Glomerular visceral epithelial cell (primary cell): ENCODE results near the gene KLK11.
"Not testable (repeated sequence)": the region's sequence is repeated elsewhere in the genome, so short reads cannot be mapped to it uniquely, and the experiment has no call there.

Source experiments
- DNase-seq: peaks from one replicate; pipeline ENCODE4 v3.0.0-alpha.2; 2016; ENCODE audit errors: extremely low spot score

The KLK11 gene

GRCh38 chr19:51003316-51003715 is 23.1 kb downstream of the KLK11 start:
- DNase-seq = no peak

DNA sequence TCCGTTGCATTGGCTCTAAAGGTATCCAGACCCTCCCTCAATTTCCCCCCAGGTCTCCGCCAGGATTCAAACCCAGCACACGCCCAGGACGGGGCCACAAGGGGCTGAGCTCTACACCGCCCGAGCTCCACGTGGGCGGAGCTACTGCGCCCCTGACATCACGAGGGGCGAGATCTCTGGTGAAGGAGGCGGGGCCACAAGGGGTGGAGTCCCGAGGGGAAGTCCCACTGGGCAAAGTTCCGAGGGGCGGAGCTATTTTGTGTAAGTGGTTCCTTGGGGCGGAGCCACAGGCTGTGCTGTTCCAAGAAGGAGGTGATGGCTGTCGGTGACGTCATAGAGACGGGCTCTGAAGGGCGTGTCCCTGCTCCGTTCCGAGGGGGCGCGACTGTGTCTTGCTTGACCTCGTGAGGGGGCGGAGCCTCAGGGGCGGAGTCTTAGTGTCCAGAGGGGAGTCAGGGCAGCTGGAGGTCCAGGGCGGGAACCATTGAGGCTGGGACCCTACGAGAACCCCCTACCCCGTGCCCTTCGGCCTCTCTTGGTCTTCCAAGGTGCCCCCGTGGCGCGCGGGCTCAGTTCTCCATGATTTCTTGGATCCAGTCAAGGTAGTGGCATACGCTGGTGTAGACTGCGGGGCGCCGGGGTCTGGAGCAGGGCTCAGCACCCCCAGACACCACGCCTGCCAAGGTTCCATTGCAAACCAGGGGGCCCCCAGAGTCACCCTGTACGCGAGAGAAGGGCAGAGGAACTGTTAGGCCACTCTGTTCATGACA is 23.7 kb downstream of the KLK11 start:
- DNase-seq = no peak

GRCh38 chr19:51002089-51002532 is 24.3 kb downstream of the KLK11 start:
- DNase-seq = no peak

DNA sequence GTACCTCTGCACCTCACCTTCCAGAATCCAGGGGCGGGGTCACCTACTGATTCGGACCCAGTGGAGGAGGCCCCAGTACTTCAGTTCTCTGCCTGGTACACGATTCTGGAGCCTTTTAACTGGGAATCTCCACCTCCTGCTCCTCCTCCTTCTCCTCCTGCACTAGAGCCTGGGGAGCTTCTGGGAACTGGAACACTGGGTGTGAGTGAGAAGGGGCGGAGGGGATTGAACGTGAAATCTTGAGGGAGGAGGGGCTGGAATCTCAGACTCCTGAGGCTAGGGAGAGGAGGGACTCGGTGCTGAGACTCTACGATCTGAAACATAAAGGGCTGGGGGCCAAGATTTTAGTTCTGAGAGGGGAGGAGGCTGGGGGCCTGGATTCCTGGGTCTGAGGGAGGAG is 24.9 kb downstream of the KLK11 start, which contains the start of gene KLK8:
Gene KLK8, minus strand, starts transcription at position 90 of the 400 bp plus-strand sequence. CDS start 437 bp downstream, outside the sequence.
- DNase-seq = no peak

DNA sequence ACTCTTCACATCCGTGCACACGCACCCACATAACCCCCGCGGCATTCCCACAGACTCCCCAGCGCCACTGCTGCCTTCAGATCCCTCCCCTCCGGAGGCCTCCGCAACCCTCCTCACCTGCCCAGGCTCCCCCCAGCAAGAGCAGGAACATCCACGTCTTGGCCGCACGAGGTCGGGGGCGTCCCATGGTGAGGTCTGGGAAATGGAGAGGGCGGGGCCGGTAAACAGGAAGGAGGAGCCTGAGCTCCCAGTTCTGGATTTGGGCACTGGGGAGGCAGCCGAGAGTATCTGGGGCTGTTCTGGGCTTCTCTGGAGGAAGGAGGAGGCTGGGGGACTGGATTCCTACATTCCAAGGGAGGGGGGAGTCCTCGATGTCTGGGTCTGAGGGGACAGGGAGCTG is 25.4 kb downstream of the KLK11 start:
- DNase-seq = no peak

DNA sequence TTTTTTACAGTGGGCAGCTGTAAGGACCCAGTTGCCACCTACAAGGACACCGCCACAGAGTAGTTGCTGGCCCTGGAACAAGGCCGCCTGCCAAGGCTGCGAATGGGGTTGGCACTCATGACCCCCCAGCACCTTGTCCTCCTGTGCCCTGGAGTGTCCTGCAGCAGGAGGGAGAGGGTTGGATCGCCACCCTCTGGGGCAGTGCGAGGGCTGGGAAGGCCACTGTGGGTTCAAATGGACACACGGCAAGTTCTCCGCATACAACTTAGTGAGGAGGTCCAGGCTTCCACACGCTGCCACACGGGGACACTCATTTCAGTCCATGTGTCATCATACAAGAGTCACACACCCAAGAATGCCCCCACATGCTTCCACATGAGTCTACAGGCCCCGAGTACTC is 26.0 kb downstream of the KLK11 start:
- DNase-seq = no peak

- DNase-seq = no peak
Observed at GRCh38 chr19:50998686-50999085, 27.7 kb downstream of the KLK11 start.

DNA sequence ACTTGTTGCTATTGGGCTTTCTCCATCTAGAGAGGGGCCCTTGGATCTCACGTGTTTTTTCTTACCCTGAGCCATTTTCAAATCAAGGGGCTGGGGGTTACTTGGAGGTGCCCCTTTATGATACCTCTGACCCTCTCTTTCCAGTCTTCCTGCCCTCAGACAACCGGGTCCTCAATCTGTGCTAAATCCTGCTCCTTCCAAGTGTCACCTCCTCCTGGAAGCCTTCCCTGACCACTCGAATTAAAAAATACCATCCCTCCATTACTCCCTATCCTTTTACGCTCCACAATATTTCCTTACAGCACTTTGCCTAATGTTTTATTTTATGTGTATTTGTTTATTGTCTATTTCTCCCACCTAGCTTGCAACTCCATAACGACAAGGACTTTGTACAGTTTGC is 28.4 kb downstream of the KLK11 start:
- DNase-seq = no peak

DNA sequence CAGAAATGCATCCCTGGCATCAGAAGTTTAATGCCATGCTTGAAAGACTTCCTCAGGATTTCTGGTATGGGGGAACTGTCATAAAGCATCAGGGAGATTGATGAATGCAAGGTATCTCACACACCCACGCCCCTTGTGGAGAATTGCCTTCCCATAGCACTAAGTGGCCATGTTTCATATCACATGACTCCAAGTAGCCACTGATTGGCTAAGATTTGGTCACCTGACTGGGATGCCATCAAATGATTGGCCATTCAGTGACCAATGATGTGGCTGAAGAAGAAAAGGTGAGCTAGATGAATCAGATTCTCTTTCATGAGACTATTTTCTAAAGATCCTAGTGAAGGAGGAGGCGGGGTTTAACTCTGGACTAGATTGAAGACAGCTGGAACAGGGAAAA is 32.3 kb downstream of the KLK11 start:
- DNase-seq = no peak

DNA sequence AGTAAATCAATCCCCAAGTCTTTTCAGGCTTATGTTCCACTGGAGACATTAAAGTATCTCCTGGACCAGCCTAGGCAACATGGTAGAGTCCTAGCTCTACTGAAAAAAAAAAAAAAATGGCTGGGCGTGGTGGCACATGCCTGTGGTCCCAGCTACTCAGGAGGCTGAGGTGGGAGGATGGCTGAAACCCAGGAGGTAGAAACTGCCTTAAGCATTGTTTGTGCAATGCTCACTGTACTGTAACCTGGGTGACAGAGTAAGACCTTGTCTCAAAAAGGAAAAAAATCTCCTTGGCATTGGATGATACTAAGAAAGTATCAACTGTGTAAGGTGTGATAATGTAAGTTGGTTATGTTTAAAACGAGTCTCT is 33.8 kb downstream of the KLK11 start:
- no peak for DNase-seq

DNA sequence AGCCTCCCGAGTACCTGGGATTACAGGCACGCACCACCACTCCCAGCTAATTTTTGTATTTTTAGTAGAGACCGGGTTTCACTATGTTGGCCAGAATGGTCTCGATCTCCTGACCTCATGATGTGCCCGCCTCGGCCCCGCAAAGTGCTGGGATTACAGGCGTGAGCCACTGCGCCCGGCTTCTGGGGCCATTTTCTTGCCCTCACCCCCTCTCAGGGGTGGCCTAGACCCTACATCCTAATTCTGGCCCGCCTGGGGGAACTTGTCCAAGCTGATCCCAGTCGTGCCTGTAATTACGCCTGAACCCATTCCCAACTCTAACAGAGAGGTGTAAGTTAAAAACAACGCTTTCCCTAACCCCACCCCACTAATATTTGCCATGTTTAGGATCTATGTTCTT is 42.0 kb downstream of the KLK11 start:
- not testable (repeated sequence) for DNase-seq

DNA sequence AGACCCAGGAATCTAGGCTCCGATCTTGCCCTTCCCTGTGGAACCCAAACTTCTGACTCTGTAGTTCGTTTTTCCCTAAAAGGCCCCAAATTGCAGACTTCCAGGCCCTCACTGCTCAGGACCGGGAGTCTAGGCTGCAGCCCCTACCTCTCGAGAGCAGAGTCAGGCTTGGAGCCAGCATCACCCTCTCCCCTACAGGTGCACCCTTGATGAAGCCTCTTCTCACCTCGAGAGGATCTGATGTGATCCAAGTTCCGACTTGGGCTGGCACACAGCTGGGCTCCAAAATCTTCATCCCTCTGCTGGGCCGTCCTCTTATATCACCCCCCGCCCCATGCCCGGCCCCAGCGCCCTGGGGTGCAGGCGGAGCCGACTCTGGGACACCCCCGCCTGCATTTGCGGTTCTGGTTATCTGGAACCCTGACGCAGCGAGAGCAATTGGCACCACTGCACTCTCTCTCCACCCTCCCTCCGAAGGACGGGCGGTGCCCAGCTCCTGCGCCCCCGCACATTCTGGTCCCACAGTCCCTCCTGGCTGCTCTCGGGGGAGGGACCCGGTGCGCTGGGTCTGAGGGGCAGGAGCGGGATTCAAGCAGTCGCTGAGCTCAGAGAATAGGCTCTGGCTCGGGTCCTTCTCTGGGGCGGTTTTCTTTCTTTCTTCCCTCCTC is 42.7 kb downstream of the KLK11 start, which contains the start of gene KLK7:
Gene KLK7, minus strand, starts transcription at position 293 of the 668 bp plus-strand sequence. CDS start 1,518 bp downstream, outside the sequence.
- no peak for DNase-seq

DNA sequence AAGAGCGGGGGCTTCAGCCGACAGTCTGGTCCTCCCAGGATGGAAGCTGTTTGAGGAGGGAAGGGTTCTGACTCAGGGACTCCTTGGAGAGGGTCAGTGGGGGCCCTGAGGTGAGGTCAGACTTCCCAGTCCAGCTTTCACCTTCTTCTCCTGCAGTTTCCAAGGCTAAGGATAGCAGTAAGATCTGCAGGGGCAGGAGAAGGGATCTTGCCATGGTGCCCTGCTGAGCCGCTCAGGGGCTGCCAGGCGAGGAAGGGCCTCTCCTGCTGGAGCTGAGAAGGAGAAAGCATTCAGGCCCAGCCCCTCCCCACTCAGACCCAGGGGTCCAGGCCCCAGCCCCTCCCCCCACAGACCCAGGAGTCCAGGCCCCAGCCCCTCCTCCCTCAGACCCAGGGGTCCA is 44.2 kb downstream of the KLK11 start:
- no peak for DNase-seq

- no peak for DNase-seq
Observed at GRCh38 chr19:50981587-50982146, 44.7 kb downstream of the KLK11 start.

DNA sequence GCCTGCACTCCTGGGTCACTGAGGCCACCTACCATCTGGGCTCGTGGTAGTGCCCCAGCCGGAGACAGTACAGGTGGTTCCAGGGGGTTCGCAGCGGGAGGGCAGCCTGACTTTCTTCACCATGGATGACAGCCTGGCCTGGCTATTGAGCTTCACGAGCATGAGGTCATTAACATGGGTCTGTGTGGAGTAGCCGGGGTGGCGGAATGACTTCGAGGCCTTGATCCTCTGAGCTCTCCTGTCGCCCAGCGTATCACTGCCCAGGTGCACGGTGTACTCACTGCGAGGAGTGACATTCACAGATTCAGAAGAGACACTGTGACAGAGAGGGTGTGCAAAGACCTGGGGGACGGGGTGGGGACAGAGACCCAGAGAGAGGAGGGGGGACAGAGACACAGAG is 46.2 kb downstream of the KLK11 start:
- no peak for DNase-seq

DNA sequence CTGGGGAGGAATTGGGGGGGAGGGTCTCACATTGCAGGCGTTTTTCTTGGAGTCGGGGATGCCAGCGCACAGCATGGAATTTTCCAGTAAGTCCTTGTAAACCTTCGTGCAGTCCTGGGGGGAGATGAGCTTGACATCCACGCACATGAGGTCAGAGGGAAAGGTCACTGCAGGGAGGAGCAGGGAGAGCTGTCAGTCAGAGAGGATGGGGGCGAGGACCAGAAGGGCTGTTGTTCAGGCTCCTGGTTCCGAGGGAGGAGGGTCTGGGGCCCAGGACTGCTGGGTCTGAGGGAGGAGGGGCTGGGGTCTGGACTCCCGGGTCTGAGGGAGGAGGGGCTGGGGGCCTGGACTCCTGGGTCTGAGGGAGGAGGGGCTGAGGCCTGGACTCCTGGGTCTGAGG is 46.7 kb downstream of the KLK11 start:
- no peak for DNase-seq

GRCh38 chr19:50978772-50979390 is 47.5 kb downstream of the KLK11 start:
- no peak for DNase-seq

GRCh38 chr19:50977626-50978025 is 48.8 kb downstream of the KLK11 start:
- no peak for DNase-seq

- no peak for DNase-seq
Observed at GRCh38 chr19:50975766-50976165, 50.6 kb downstream of the KLK11 start.

GRCh38 chr19:50974702-50975556 is 51.5 kb downstream of the KLK11 start:
- DNase-seq = no peak

DNA sequence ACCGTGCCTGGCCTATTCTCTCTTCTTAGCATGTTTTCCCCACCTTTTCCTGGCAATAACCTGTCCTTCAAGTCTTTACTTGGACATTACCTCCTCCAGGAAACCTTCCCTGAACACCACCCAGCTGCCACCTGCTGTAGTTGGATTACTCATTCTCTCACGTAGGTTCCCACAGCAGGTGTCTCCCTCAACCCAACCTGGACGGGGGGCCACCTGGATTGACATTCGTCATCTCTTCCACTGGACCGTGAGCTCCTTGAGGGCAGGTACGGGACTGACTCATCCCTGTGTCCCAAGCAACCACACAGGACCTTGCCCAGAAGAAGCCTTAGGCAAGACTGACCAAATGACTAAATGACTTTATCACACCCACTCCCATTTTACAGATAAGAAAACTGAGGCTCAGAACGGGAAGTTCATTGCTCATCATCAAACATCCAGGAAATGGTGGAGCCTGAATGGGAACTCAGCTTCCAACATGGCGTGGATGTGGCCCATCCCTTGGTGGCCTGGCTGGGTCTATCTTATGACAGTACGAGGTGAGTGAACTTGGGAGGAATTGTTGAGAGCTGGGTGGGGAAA is 53.5 kb downstream of the KLK11 start:
- no peak for DNase-seq
